Neuronal stem cell (in vitro differentiated cells): ENCODE measurements around the gene AGK.

Source experiments
- DNase-seq: peaks from one replicate; pipeline ENCODE4 v3.0.0-alpha.2; 2013; ENCODE audit warnings: low spot score
- H2AFZ ChIP-seq: one replicate; pipeline ENCODE4 v1.6.1; 2013; ENCODE audit warnings: mild to moderate bottlenecking, low read length, inconsistent platforms
- H2AK5ac ChIP-seq: 2 replicates; pipeline ENCODE4 v1.6.1; 2013; ENCODE audit warnings: low read depth, mild to moderate bottlenecking, inconsistent platforms, low read length, moderate library complexity, mixed read lengths
- H2BK120ac ChIP-seq: 2 replicates; pipeline ENCODE4 v1.6.1; 2013; ENCODE audit warnings: low read depth, mild to moderate bottlenecking, inconsistent platforms, low read length, moderate library complexity, mixed read lengths
- H2BK12ac ChIP-seq: one replicate; pipeline ENCODE4 v1.6.1; 2013; ENCODE audit warnings: low read length, inconsistent platforms
- H2BK15ac ChIP-seq: 2 replicates; pipeline ENCODE4 v1.6.1; 2013; ENCODE audit warnings: mild to moderate bottlenecking, low read length, inconsistent platforms, mixed read lengths
- H2BK5ac ChIP-seq: one replicate; pipeline ENCODE4 v1.6.1; 2013; ENCODE audit warnings: inconsistent platforms, mild to moderate bottlenecking, low read length, moderate library complexity
- H3K14ac ChIP-seq: one replicate; pipeline ENCODE4 v1.6.1; 2013; ENCODE audit warnings: low read length, inconsistent platforms
- H3K18ac ChIP-seq: 2 replicates; pipeline ENCODE4 v1.6.1; 2013; ENCODE audit warnings: low read length, inconsistent platforms
- H3K23ac ChIP-seq: 2 replicates; pipeline ENCODE4 v1.6.1; 2013; ENCODE audit warnings: low read depth, mild to moderate bottlenecking, mixed read lengths, low read length, inconsistent platforms; ENCODE audit not compliant: poor library complexity
- H3K27ac ChIP-seq: replicated peaks from 3 replicates; pipeline ENCODE4 v1.5.1; 2013; ENCODE audit warnings: low read length, inconsistent platforms
- H3K27me3 ChIP-seq, 3 experiments: 2 replicates each; pipeline ENCODE4 v1.6.1; 2013; ENCODE audit warnings: low read length in 3 of 3, mild to moderate bottlenecking in 2 of 3, inconsistent platforms in 1 of 3, low read depth in 1 of 3, mixed read lengths in 1 of 3, moderate library complexity in 1 of 3; ENCODE audit not compliant: control insufficient read depth in 3 of 3, insufficient read depth in 3 of 3
- H3K36me3 ChIP-seq, 2 donors: replicated peaks in 1 of 2; 2 replicates each; pipeline ENCODE4 v1.6.1; 2013; ENCODE audit warnings: low read length in 2 of 2; ENCODE audit not compliant: control insufficient read depth in 2 of 2, insufficient read depth in 2 of 2
- H3K4ac ChIP-seq: 2 replicates; pipeline ENCODE4 v1.6.1; 2013; ENCODE audit warnings: inconsistent platforms, mild to moderate bottlenecking, low read length, moderate library complexity
- H3K4me1 ChIP-seq, 2 donors: 1 replicate in 1 of 2; 2 replicates in 1 of 2; pipeline ENCODE4 v1.6.1; 2013; ENCODE audit warnings: low read length in 2 of 2, low read depth in 1 of 2; ENCODE audit not compliant: control insufficient read depth in 2 of 2, insufficient read depth in 1 of 2
- H3K4me2 ChIP-seq: one replicate; pipeline ENCODE4 v1.6.1; 2013; ENCODE audit warnings: mild to moderate bottlenecking, low read length, inconsistent platforms; ENCODE audit not compliant: insufficient read depth, poor library complexity, severe bottlenecking
- H3K4me3 ChIP-seq, 2 donors: 2 replicates each; pipeline ENCODE4 v1.5.1; 2013; ENCODE audit warnings: low read length in 2 of 2, mild to moderate bottlenecking in 2 of 2, inconsistent platforms in 1 of 2, moderate library complexity in 1 of 2
- H3K79me1 ChIP-seq: one replicate; pipeline ENCODE4 v1.6.1; 2013; ENCODE audit warnings: low read depth, mild to moderate bottlenecking, inconsistent platforms, low read length, moderate library complexity
- H3K9ac ChIP-seq: one replicate; pipeline ENCODE4 v1.6.1; 2013; ENCODE audit warnings: mild to moderate bottlenecking, low read depth, low read length, inconsistent platforms; ENCODE audit not compliant: poor library complexity
- H3K9me3 ChIP-seq, 2 donors: replicated peaks in 1 of 2; 2 replicates each; pipeline versions ENCODE3 to v1.6.1; 2013; ENCODE audit warnings: low read length in 2 of 2, mild to moderate bottlenecking in 2 of 2, inconsistent platforms in 1 of 2, low read depth in 1 of 2, mixed read lengths in 1 of 2, moderate library complexity in 1 of 2; ENCODE audit not compliant: control insufficient read depth in 2 of 2, insufficient read depth in 1 of 2
- H4K8ac ChIP-seq: one replicate; pipeline ENCODE4 v1.6.1; 2013; ENCODE audit warnings: low read depth, mild to moderate bottlenecking, inconsistent platforms, low read length, moderate library complexity
- H4K91ac ChIP-seq: one replicate; pipeline ENCODE4 v1.6.1; 2013; ENCODE audit warnings: low read length, low read depth, mild to moderate bottlenecking, inconsistent platforms; ENCODE audit not compliant: poor library complexity
- WGBS, 2 donors: extraction: QIAGEN DNeasy Blood & Tissue Kit; methylation state at CpG; one replicate each; pipeline ENCODE4 v1.1.7; 2013; ENCODE audit warnings: missing lambda C conversion rate in 2 of 2, mixed read lengths in 1 of 2; ENCODE audit not compliant: insufficient read length in 2 of 2, insufficient replicate concordance in 1 of 2; ENCODE audit errors: extremely low coverage in 2 of 2; 5-methylcytosine and 5-hydroxymethylcytosine counted together

Gene AGK

GRCh38 chr7:141648276-141649114, 97.3 kb downstream of the AGK start:
- WGBS, 2 donors = no CpG with 5 or more reads among the region's 6 CpGs

GRCh38 chr7:141649137-141649864, 98.1 kb downstream of the AGK start:
- H2BK120ac ChIP-seq = no peak overlapping the region
- no peak overlapping the region for H2BK15ac ChIP-seq
- H3K9me3 ChIP-seq = no peaks in the 10 kb centered on the region
- DNase-seq = no peak
- no peak overlapping the region for H4K8ac ChIP-seq
- no peak overlapping the region for H3K18ac ChIP-seq
- peak overlapping the region; percentile 5 for H2AFZ ChIP-seq
- H4K91ac ChIP-seq = no peak overlapping the region
- no peak overlapping the region for H2AK5ac ChIP-seq
- H3K36me3 ChIP-seq = peaks cover 5 to 50% of the 10 kb centered on the region in 2 donors
- H3K27ac ChIP-seq = no peak overlapping the region
- H3K14ac ChIP-seq = no peak overlapping the region
- H3K79me1 ChIP-seq = no peaks in the 10 kb centered on the region
- no peak overlapping the region for H3K4ac ChIP-seq
- no peak overlapping the region for H3K4me3 ChIP-seq
- no peaks in the 10 kb centered on the region for H3K27me3 ChIP-seq
- no peak overlapping the region for H3K23ac ChIP-seq
- H2BK12ac ChIP-seq = no peak overlapping the region
- no peak overlapping the region for H3K4me2 ChIP-seq
- no peak overlapping the region for H3K9ac ChIP-seq
- no CpG with 5 or more reads among the region's 8 CpGs for WGBS, 2 donors
- peaks cover 11 to 21% of the 10 kb centered on the region in 2 donors for H3K4me1 ChIP-seq
- H2BK5ac ChIP-seq = no peak overlapping the region

More at GRCh38 chr7:141648276-141649114, 97.3 kb downstream of the AGK start:
- Histone ChIP-seq H2AK5ac (no peak overlapping the region), H3K23ac (no peak overlapping the region), H2AFZ (no peak overlapping the region), H3K27me3 (no peaks in the 10 kb centered on the region), H4K91ac (no peak overlapping the region), H2BK12ac (no peak overlapping the region), H3K79me1 (no peaks in the 10 kb centered on the region), H3K27ac (no peak overlapping the region), H3K36me3 (peaks cover 5 to 53% of the 10 kb centered on the region in 2 donors), H3K4me3 (no peak overlapping the region), H2BK120ac (no peak overlapping the region), H3K9ac (no peak overlapping the region), H3K4ac (no peak overlapping the region), H2BK5ac (no peak overlapping the region), H3K4me1 (peaks cover 11 to 21% of the 10 kb centered on the region in 2 donors), H4K8ac (no peak overlapping the region), H3K9me3 (no peaks in the 10 kb centered on the region), H3K18ac (no peak overlapping the region), H2BK15ac (no peak overlapping the region), H3K14ac (no peak overlapping the region), H3K4me2 (no peak overlapping the region)
- DNase-seq = no peak

- no peak overlapping the region for H2BK12ac ChIP-seq
- no peak overlapping the region for H3K4ac ChIP-seq
- H3K4me3 ChIP-seq = no peak overlapping the region
- no peak overlapping the region for H4K8ac ChIP-seq
- H4K91ac ChIP-seq = no peak overlapping the region
- no peak overlapping the region for H2AK5ac ChIP-seq
- H3K27me3 ChIP-seq = no peaks in the 10 kb centered on the region
- peaks cover 12 to 21% of the 10 kb centered on the region in 2 donors for H3K4me1 ChIP-seq
- H2BK5ac ChIP-seq = no peak overlapping the region
- no peak overlapping the region for H3K23ac ChIP-seq
- WGBS, 2 donors = no CpG with 5 or more reads among the region's 6 CpGs
- no peak overlapping the region for H3K9ac ChIP-seq
- H3K36me3 ChIP-seq = peaks cover 5 to 51% of the 10 kb centered on the region in 2 donors
- H3K27ac ChIP-seq = no peak overlapping the region
- peak overlapping the region; percentile 3 for H2AFZ ChIP-seq
- H3K79me1 ChIP-seq = no peaks in the 10 kb centered on the region
- no peaks in the 10 kb centered on the region for H3K9me3 ChIP-seq
- no peak overlapping the region for H2BK120ac ChIP-seq
- H3K18ac ChIP-seq = no peak overlapping the region
- H3K14ac ChIP-seq = no peak overlapping the region
- H2BK15ac ChIP-seq = no peak overlapping the region
- no peak overlapping the region for H3K4me2 ChIP-seq
- peak; percentile 62 for DNase-seq
Observed at GRCh38 chr7:141649865-141650634, 98.8 kb downstream of the AGK start.
